Bronchial smooth muscle cell (primary cell): ENCODE measurements around the gene GPR161. TPM values are rescaled to one million over a fixed set of nuclear protein-coding genes. Genes with fewer than 3 reads are reported as not detected.

ENCODE experiments used
- total RNA-seq: library from RNA; depleted of rRNA; stranded (reverse); fragments of >200 nt; gene quantifications from 2 replicates; pipeline ENCODE4 v1.2.1, GENCODE V29; 2014

Gene GPR161, protein sequence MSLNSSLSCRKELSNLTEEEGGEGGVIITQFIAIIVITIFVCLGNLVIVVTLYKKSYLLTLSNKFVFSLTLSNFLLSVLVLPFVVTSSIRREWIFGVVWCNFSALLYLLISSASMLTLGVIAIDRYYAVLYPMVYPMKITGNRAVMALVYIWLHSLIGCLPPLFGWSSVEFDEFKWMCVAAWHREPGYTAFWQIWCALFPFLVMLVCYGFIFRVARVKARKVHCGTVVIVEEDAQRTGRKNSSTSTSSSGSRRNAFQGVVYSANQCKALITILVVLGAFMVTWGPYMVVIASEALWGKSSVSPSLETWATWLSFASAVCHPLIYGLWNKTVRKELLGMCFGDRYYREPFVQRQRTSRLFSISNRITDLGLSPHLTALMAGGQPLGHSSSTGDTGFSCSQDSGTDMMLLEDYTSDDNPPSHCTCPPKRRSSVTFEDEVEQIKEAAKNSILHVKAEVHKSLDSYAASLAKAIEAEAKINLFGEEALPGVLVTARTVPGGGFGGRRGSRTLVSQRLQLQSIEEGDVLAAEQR
- 13.7 and 31.5 TPM in 2 replicates for total RNA-seq

DNA sequence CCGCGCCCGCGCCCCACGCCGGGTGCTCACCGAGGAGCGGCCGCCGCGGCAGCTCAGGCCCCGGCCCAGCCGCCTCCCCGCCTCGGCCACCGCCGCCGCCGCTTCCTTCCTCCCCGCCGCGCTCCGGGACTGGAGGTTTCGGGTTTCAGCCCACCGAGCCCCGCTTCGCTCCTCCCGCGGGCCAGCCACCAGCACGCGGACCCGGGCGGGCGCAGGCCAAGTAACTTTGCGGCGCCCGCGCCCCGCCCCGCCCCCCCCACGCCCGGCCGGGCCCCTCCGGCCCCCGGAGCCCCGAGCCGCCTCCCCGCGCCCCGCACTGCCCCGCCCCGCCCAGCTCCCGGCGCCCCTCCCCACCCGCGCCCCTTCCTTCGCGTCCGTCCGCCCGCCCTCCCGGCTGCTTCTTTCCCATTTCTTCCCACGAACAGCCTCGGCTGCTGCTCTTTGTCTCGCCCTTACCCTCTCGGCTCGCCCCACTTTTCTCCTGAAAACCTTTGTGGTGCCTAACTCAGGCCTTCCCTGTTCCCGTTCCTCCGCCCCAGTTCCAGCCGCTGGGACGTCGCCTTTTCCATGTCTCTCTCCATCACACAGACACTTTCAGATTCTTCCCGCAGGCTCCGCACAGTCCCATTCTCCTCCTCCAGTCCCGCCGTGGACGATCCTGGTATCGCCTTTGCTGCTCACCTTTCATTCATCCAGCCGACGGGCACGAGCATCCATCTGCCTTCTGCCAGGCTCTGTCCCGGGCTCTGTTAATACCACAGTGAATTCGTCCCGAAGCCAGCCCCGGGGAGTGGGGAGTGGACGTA lies at the start of gene GPR161:
Gene GPR161 (minus strand): TSS at position 222 of the 806 bp plus-strand sequence. CDS start 32,080 bp downstream, outside the sequence.

DNA sequence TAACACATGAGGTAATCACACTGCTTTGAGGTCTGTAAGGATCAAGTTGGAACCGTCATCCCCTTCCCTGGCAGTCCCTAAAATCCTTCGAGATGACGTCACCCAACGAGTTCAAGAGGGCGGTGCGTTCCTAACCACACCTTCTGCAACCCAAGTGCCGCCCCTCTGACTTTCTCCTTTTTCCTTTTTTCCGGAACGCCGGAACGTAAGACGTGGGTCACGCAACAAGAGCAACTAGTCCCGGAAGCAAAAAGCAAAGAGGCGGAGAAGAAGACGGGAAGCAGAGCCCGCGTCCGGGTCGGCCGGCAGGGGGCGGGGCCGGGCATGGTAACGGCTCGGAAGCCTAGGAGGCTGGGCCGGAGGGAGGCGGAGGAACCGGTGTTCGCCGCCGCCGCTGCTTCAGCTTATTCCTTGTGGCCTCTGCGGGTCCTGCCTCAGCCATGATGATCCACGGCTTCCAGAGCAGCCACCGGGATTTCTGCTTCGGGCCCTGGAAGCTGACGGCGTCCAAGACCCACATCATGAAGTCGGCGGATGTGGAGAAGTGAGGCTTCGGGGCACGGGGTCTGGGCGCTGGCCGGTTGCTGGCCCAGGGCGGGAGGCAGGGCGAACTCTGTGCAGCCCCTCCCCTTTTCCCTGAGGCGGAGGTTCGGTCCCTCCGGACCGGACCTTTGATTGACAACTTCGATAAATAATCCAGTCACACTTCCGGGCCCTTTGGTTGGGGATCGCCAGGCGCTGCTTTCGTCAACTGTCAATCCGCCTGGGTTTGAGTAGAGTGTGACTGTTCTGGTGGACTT lies 42.1 kb upstream of the GPR161 start, which contains the start of gene TIPRL:
Gene TIPRL (plus strand): TSS at position 325 of the 800 bp plus-strand sequence. CDS start 116 bp downstream, at position 441.

Other genes with a start within 250 kb of the GPR161 start
- gene ADCY10, start 222.8 kb downstream of the GPR161 start, total RNA-seq, result 0.16 and 0.17 TPM in 2 replicates
- 52.4 and 62.4 TPM in 2 replicates for gene DCAF6, start 200.2 kb downstream of the GPR161 start, total RNA-seq
- gene MPC2, start 199.9 kb downstream of the GPR161 start, total RNA-seq, result 27.5 and 48.1 TPM in 2 replicates
- 31.4 and 47.1 TPM in 2 replicates for gene TIPRL, start 42.0 kb upstream of the GPR161 start, total RNA-seq
- gene SFT2D2, start 89.1 kb upstream of the GPR161 start, total RNA-seq, result 35.8 and 57.3 TPM in 2 replicates
- gene TBX19, start 143.9 kb upstream of the GPR161 start, total RNA-seq, result 0.63 and 0.77 TPM in 2 replicates